HEK293 (cell line): ENCODE data around the gene N4BP2L2.
A peak's percentile ranks its signal among the peaks of the same experiment; 100 is the strongest.

ENCODE experiments used
- CTCF ChIA-PET: fragments of 350-600 bp; formaldehyde crosslinking; extraction: SDS; loops from one replicate; lab custom pipeline; 2021; ENCODE audit warnings: antibody characterized with exemption; lab: Yijun Ruan, JAX
- POLR2A ChIA-PET: fragments of 300-600 bp; formaldehyde crosslinking; extraction: SDS; loops from one replicate; lab custom pipeline; 2020; ENCODE audit warnings: antibody characterized with exemption, inconsistent platforms; lab: Yijun Ruan, JAX
- H3K27ac ChIP-seq: fragments of 200-500 bp; sonication (Bioruptor generic); 2 replicates; pipeline ENCODE4 v1.5.1; 2014; ENCODE audit warnings: low read depth, low read length, control low read depth, inconsistent platforms; ENCODE audit errors: extremely low read depth
- H3K36me3 ChIP-seq, 2 experiments: fragments of 200-500 bp in 1 of 2; sonication (Bioruptor generic) in 1 of 2; 1 replicate in 1 of 2; 2 replicates in 1 of 2; pipeline ENCODE4 v1.5.1; 2014 to 2017; ENCODE audit warnings: inconsistent platforms in 2 of 2, low read length in 2 of 2; ENCODE audit not compliant: control insufficient read depth in 2 of 2, insufficient read depth in 1 of 2
- H3K4me1 ChIP-seq: fragments of 200-500 bp; sonication (Bioruptor generic); 2 replicates; pipeline ENCODE4 v1.5.1; 2014; ENCODE audit warnings: mild to moderate bottlenecking, low read length, inconsistent platforms; ENCODE audit not compliant: control insufficient read depth, insufficient read depth
- H3K4me3 ChIP-seq: 2 replicates; pipeline ENCODE4 v1.5.1; 2011; ENCODE audit warnings: low read depth, mild to moderate bottlenecking, control low read depth, low read length, moderate library complexity
- H3K9me3 ChIP-seq: fragments of 200-500 bp; sonication (Bioruptor generic); 2 replicates; pipeline ENCODE4 v1.5.1; 2014; ENCODE audit warnings: low read depth, low read length, inconsistent platforms; ENCODE audit not compliant: control insufficient read depth, insufficient read depth
- HOXA7 ChIP-seq: sonication (generic); formaldehyde crosslinking; IDR thresholded peaks from 2 replicates; pipeline ENCODE4 v1.8.1; 2022; ENCODE audit warnings: missing genetic modification reagents, borderline replicate concordance
- IKZF3 ChIP-seq: fragments of 450-650 bp; IDR thresholded peaks from 2 replicates; pipeline ENCODE4 v1.5.0; 2018; ENCODE audit warnings: missing biosample characterization, mild to moderate bottlenecking, missing genetic modification characterization, moderate library complexity
- KLF10 ChIP-seq: fragments of 450-650 bp; IDR thresholded peaks from 2 replicates; pipeline ENCODE4 v1.5.1; 2018; ENCODE audit warnings: missing biosample characterization, mild to moderate bottlenecking, missing genetic modification characterization
- OSR2 ChIP-seq: fragments of 450-650 bp; formaldehyde crosslinking; IDR thresholded peaks from 2 replicates; pipeline ENCODE4 v1.5.1; 2016; ENCODE audit warnings: missing biosample characterization, missing genetic modification characterization
- YY2 ChIP-seq: fragments of 450-650 bp; formaldehyde crosslinking; IDR thresholded peaks from 2 replicates; pipeline ENCODE4 v1.5.1; 2016; ENCODE audit warnings: missing biosample characterization, missing genetic modification characterization
- ZBTB17 ChIP-seq: fragments of 450-650 bp; formaldehyde crosslinking; IDR thresholded peaks from 2 replicates; pipeline ENCODE4 v1.5.1; 2016; ENCODE audit warnings: missing biosample characterization, missing genetic modification characterization
- ZBTB20 ChIP-seq: fragments of 450-650 bp; formaldehyde crosslinking; IDR thresholded peaks from 2 replicates; pipeline ENCODE4 v1.5.1; 2016; ENCODE audit warnings: missing biosample characterization, missing genetic modification characterization
- ZEB2 ChIP-seq: fragments of 450-650 bp; formaldehyde crosslinking; IDR thresholded peaks from 2 replicates; pipeline ENCODE4 v1.5.1; 2016; ENCODE audit warnings: missing biosample characterization, missing genetic modification characterization
- ZFHX2 ChIP-seq: fragments of 450-650 bp; formaldehyde crosslinking; conservative IDR thresholded peaks from 2 replicates; pipeline ENCODE4 v1.5.1; 2016; ENCODE audit warnings: missing biosample characterization, missing genetic modification characterization
- ZFP37 ChIP-seq: fragments of 450-650 bp; formaldehyde crosslinking; IDR thresholded peaks from 2 replicates; pipeline ENCODE4 v1.5.1; 2016; ENCODE audit warnings: missing biosample characterization, missing genetic modification characterization
- ZNF10 ChIP-seq: fragments of 450-650 bp; formaldehyde crosslinking; IDR thresholded peaks from 2 replicates; pipeline ENCODE4 v1.5.1; 2017; ENCODE audit warnings: missing biosample characterization, missing genetic modification characterization
- ZNF114 ChIP-seq: fragments of 450-650 bp; formaldehyde crosslinking; IDR thresholded peaks from 2 replicates; pipeline ENCODE4 v1.5.0; 2017; ENCODE audit warnings: missing biosample characterization, missing genetic modification characterization
- ZNF169 ChIP-seq: fragments of 450-650 bp; formaldehyde crosslinking; IDR thresholded peaks from 2 replicates; pipeline ENCODE4 v1.5.1; 2016; ENCODE audit warnings: missing biosample characterization, missing genetic modification characterization
- ZNF23 ChIP-seq: fragments of 450-650 bp; formaldehyde crosslinking; IDR thresholded peaks from 2 replicates; pipeline ENCODE4 v1.5.1; 2016; ENCODE audit warnings: missing biosample characterization, missing genetic modification characterization, borderline replicate concordance
- ZNF311 ChIP-seq: fragments of 450-650 bp; formaldehyde crosslinking; IDR thresholded peaks from 2 replicates; pipeline ENCODE4 v1.5.1; 2017; ENCODE audit warnings: missing biosample characterization, missing genetic modification characterization, borderline replicate concordance
- ZNF335 ChIP-seq: fragments of 450-650 bp; formaldehyde crosslinking; conservative IDR thresholded peaks from 2 replicates; pipeline ENCODE4 v1.5.1; 2016; ENCODE audit warnings: missing biosample characterization, missing genetic modification characterization
- ZNF341 ChIP-seq: fragments of 450-650 bp; formaldehyde crosslinking; IDR thresholded peaks from 2 replicates; pipeline ENCODE4; 2016; ENCODE audit warnings: low read depth, missing biosample characterization, missing genetic modification characterization
- ZNF366 ChIP-seq: fragments of 450-650 bp; formaldehyde crosslinking; conservative IDR thresholded peaks from 2 replicates; pipeline ENCODE4 v1.5.1; 2016; ENCODE audit warnings: missing biosample characterization, missing genetic modification characterization
- ZNF510 ChIP-seq: fragments of 450-650 bp; formaldehyde crosslinking; IDR thresholded peaks from 2 replicates; pipeline ENCODE4 v1.5.1; 2018; ENCODE audit warnings: mild to moderate bottlenecking, missing genetic modification characterization, missing biosample characterization; ENCODE audit not compliant: insufficient replicate concordance
- ZNF514 ChIP-seq: fragments of 450-650 bp; formaldehyde crosslinking; IDR thresholded peaks from 2 replicates; pipeline ENCODE4 v1.5.1; 2016; ENCODE audit warnings: missing biosample characterization, missing genetic modification characterization
- ZNF521 ChIP-seq: fragments of 450-650 bp; formaldehyde crosslinking; IDR thresholded peaks from 2 replicates; pipeline ENCODE4 v1.5.1; 2017; ENCODE audit warnings: missing biosample characterization, mild to moderate bottlenecking, missing genetic modification characterization
- ZNF530 ChIP-seq: fragments of 450-650 bp; formaldehyde crosslinking; IDR thresholded peaks from 2 replicates; pipeline ENCODE4 v1.5.1; 2016; ENCODE audit warnings: low read depth, missing biosample characterization, missing genetic modification characterization
- ZNF561 ChIP-seq: fragments of 450-650 bp; IDR thresholded peaks from 2 replicates; pipeline ENCODE4 v1.5.1; 2018; ENCODE audit warnings: missing biosample characterization, missing genetic modification characterization, borderline replicate concordance
- TF ChIP-seq, protein P1 (sequence below): fragments of 450-650 bp; IDR thresholded peaks from 2 replicates; pipeline ENCODE4 v1.5.1; 2018; ENCODE audit warnings: missing biosample characterization, mild to moderate bottlenecking, missing genetic modification characterization
- TF ChIP-seq, protein P2 (sequence below): fragments of 450-650 bp; formaldehyde crosslinking; IDR thresholded peaks from 2 replicates; pipeline ENCODE4 v1.5.1; 2016; ENCODE audit warnings: missing biosample characterization, missing genetic modification characterization
- TF ChIP-seq, protein P3 (sequence below): fragments of 450-650 bp; formaldehyde crosslinking; IDR thresholded peaks from 2 replicates; pipeline ENCODE4 v1.5.1; 2017; ENCODE audit warnings: missing biosample characterization, missing genetic modification characterization

N4BP2L2 gene

DNA sequence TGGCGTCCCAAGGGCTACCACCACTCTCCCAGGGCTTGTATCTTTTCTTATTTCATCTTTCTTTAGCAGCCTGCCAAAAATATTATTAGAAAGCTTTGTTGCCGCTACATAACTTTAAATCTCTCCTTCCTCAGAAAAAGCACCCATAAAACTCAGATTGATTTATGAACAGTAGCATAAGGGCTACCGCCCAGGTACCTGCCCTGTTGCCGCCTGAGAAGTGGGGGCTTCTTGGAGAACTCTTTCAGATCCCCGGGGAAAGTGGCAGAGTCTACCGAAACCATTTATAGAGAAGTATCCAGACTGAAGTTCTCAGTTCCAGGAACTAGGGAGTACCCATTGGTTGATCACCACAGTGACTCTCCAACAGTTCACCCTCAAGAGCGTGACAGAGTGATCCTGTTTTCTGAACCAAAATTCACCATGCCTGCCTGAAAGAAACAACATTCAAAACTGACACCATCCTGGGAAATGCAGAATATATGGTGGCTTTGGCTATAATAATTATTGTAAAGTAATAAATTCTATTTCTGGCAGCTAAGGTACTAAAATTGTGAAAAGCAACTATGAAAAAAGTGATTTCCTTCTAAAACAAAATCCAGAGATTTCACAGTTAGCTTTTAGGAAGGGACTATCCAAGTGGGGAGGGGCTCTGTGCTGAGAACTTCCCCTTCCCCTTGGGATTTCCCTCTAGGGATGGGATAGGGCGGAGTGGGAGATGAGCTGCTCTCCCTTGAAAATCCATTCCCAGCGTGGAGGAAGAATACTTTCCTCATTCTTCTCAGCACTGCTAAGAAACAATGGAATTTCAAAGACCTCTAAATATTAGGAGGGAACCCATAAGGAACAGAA is 109.8 kb downstream of the N4BP2L2 start:
- H3K4me1 ChIP-seq, result no peaks in the 10 kb centered on the region
- TF ChIP-seq IKZF3 (0 out of 2 replicates have a peak, but pooled peaks have one; percentile 7), OSR2 (tag by site-specific recombination) (0 out of 2 replicates have a peak, but pooled peaks have one; percentile 37), ZNF335 (tag by site-specific recombination) (peak; percentile 62), ZBTB17 (tag by site-specific recombination) (peak; percentile 29; the same call in 1 of the 2 replicates)
- TF ChIP-seq, protein P1, sequence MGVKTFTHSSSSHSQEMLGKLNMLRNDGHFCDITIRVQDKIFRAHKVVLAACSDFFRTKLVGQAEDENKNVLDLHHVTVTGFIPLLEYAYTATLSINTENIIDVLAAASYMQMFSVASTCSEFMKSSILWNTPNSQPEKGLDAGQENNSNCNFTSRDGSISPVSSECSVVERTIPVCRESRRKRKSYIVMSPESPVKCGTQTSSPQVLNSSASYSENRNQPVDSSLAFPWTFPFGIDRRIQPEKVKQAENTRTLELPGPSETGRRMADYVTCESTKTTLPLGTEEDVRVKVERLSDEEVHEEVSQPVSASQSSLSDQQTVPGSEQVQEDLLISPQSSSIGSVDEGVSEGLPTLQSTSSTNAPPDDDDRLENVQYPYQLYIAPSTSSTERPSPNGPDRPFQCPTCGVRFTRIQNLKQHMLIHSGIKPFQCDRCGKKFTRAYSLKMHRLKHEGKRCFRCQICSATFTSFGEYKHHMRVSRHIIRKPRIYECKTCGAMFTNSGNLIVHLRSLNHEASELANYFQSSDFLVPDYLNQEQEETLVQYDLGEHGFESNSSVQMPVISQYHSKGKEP (tag by site-specific recombination), result no peak
- TF ChIP-seq, all 188 proteins: peak for 4
- CTCF ChIA-PET, result interaction anchor here (0.7 to 0.9 kb wide), 2 partner anchors 263 to 519 kb away, joined by 3 read pairs; no protein-coding TSS in a partner anchor
- H3K4me3 ChIP-seq, result peak overlapping the region; percentile 16
- peaks cover 0 to 4% of the 10 kb centered on the region in 2 experiments; a peak in 1 of 3 replicates for H3K36me3 ChIP-seq
- POLR2A ChIA-PET, result interaction anchor here (1.2 kb wide), 1 partner anchor 110 kb away, joined by 3 read pairs; the partner anchor contains the start of gene N4BP2L2
- H3K27ac ChIP-seq, result no peak overlapping the region
- H3K9me3 ChIP-seq, result no peaks in the 10 kb centered on the region

DNA sequence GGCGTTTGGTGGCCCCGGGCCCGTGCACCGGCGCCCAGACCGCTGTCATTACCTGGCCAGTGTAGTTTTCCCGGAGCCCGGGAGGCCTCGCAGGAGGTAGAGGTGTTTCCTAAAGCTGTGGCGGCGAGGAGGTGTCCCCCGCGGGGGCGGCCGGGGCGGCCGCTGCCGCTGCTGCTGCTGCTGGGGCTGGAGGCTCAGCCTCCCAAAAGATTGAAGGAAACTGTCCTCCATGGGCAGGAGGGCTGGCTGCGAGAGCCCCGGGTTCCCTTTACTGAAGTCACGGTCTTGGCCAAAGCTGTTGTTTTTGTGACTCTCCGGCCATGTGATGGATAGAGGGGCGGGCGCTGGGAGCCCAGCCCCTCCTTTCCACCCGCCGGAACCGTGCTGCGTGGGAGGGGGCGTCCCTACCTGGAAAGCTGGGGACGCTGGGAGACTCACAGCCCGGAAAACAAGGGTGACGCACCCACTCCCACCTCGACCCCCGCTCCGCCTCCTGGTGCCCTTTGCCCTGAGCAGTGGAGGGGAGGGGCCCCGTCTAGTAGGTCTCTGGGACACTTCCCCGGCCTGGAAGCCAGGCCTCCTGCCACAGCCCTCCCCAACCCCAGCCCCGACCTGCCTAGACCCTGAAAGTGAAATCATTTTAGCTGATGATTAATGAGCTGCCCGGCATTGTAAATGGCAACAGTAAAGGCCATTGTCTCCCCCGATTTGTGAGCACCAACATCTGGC is 110.6 kb downstream of the N4BP2L2 start, which contains the start of gene N4BP2L1:
TSS of gene N4BP2L1 (minus strand) at position 279 of the 729 bp plus-strand sequence. CDS start at position 231, 48 bp downstream.
- Histone ChIP-seq H3K27ac (peak within 1 kb of the TSS; percentile 49; the same call in 1 of the 2 replicates), H3K36me3 (peaks cover 0 to 4% of the 10 kb centered on the region in 2 experiments; a peak in 1 of 3 replicates), H3K4me1 (no peaks in the 10 kb centered on the region), H3K9me3 (no peaks in the 10 kb centered on the region), H3K4me3 (peak within 1 kb of the TSS; percentile 57)
- ChIA-PET CTCF (interaction anchor here (0.6 to 0.9 kb wide), 3 partner anchors 263 to 518 kb away, joined by 3 read pairs; no protein-coding TSS in a partner anchor), POLR2A (interaction anchor here (0.9 to 1.2 kb wide), 2 partner anchors 111 to 112 kb away, joined by 3 read pairs; partner anchors contain the start of genes BRCA2, N4BP2L2 and ZAR1L)
- TF ChIP-seq, protein P2, sequence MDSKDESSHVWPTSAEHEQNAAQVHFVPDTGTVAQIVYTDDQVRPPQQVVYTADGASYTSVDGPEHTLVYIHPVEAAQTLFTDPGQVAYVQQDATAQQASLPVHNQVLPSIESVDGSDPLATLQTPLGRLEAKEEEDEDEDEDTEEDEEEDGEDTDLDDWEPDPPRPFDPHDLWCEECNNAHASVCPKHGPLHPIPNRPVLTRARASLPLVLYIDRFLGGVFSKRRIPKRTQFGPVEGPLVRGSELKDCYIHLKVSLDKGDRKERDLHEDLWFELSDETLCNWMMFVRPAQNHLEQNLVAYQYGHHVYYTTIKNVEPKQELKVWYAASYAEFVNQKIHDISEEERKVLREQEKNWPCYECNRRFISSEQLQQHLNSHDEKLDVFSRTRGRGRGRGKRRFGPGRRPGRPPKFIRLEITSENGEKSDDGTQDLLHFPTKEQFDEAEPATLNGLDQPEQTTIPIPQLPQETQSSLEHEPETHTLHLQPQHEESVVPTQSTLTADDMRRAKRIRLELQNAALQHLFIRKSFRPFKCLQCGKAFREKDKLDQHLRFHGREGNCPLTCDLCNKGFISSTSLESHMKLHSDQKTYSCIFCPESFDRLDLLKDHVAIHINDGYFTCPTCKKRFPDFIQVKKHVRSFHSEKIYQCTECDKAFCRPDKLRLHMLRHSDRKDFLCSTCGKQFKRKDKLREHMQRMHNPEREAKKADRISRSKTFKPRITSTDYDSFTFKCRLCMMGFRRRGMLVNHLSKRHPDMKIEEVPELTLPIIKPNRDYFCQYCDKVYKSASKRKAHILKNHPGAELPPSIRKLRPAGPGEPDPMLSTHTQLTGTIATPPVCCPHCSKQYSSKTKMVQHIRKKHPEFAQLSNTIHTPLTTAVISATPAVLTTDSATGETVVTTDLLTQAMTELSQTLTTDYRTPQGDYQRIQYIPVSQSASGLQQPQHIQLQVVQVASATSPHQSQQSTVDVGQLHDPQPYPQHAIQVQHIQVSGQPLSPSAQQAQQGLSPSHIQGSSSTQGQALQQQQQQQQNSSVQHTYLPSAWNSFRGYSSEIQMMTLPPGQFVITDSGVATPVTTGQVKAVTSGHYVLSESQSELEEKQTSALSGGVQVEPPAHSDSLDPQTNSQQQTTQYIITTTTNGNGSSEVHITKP (tag by site-specific recombination), result peak; percentile 74; the same call in 1 of the 2 replicates
- TF ChIP-seq ZNF169 (tag by site-specific recombination), result no peak
- TF ChIP-seq HOXA7 (CRISPR knock-in tag), result no peak
- TF ChIP-seq KLF10 (tag by site-specific recombination), result no peak
- TF ChIP-seq, protein P3, sequence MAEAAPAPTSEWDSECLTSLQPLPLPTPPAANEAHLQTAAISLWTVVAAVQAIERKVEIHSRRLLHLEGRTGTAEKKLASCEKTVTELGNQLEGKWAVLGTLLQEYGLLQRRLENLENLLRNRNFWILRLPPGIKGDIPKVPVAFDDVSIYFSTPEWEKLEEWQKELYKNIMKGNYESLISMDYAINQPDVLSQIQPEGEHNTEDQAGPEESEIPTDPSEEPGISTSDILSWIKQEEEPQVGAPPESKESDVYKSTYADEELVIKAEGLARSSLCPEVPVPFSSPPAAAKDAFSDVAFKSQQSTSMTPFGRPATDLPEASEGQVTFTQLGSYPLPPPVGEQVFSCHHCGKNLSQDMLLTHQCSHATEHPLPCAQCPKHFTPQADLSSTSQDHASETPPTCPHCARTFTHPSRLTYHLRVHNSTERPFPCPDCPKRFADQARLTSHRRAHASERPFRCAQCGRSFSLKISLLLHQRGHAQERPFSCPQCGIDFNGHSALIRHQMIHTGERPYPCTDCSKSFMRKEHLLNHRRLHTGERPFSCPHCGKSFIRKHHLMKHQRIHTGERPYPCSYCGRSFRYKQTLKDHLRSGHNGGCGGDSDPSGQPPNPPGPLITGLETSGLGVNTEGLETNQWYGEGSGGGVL (tag by site-specific recombination), result peak; percentile 75
- no peak for TF ChIP-seq ZNF510 (tag by site-specific recombination)
- TF ChIP-seq ZNF23 (tag by site-specific recombination), result no peak
- 0 out of 2 replicates have a peak, but pooled peaks have one; percentile 49 for TF ChIP-seq ZEB2
- no peak for TF ChIP-seq ZNF311
- TF ChIP-seq ZNF10 (tag by site-specific recombination), result peak; percentile 47; the same call in 1 of the 2 replicates
- no peak for TF ChIP-seq ZNF521 (tag by site-specific recombination)
- TF ChIP-seq ZNF561 (tag by site-specific recombination), result no peak
- no peak for TF ChIP-seq ZFP37 (tag by site-specific recombination)
- peak; percentile 81 for TF ChIP-seq ZBTB20 (tag by site-specific recombination)
- peak; percentile 95 for TF ChIP-seq ZFHX2
- TF ChIP-seq ZNF341, result no peak
- TF ChIP-seq ZNF114, result no peak
- no peak for TF ChIP-seq ZNF530 (tag by site-specific recombination)
- no peak for TF ChIP-seq YY2
- TF ChIP-seq ZNF514 (tag by site-specific recombination), result no peak
- 0 out of 2 replicates have a peak, but pooled peaks have one; percentile 16 for TF ChIP-seq ZNF366 (tag by site-specific recombination)
